HG03439 (cell line): ENCODE measurements around the gene JDP2.

Source experiments
- ATAC-seq: cut with Tn5 transposase; IDR thresholded peaks from one replicate; pipeline ENCODE4 v1.9.1; 2021; ENCODE audit warnings: mild to moderate bottlenecking, moderate library complexity; ENCODE audit not compliant: unreplicated experiment

JDP2 gene

DNA sequence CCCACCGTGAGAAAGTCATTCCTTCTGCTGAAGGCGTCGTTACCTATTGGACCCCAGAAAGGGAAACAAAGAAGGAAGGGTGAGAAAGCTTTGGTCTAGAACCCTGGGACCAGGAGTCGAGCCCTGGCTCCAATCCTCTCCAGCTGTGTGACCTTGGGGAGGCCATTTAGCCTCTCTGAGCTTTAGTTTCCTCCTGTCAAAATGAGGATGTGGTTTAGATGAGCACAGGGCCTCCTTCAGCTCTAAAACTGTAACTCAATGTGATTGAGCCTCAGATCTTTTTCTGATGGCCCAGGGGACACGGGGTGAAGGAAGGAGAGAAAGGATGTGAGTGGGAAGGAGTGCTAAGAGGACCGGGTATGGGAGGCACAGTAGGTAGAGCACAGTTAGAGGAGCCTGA is 7.7 kb downstream of the JDP2 start:
- no peak for ATAC-seq

DNA sequence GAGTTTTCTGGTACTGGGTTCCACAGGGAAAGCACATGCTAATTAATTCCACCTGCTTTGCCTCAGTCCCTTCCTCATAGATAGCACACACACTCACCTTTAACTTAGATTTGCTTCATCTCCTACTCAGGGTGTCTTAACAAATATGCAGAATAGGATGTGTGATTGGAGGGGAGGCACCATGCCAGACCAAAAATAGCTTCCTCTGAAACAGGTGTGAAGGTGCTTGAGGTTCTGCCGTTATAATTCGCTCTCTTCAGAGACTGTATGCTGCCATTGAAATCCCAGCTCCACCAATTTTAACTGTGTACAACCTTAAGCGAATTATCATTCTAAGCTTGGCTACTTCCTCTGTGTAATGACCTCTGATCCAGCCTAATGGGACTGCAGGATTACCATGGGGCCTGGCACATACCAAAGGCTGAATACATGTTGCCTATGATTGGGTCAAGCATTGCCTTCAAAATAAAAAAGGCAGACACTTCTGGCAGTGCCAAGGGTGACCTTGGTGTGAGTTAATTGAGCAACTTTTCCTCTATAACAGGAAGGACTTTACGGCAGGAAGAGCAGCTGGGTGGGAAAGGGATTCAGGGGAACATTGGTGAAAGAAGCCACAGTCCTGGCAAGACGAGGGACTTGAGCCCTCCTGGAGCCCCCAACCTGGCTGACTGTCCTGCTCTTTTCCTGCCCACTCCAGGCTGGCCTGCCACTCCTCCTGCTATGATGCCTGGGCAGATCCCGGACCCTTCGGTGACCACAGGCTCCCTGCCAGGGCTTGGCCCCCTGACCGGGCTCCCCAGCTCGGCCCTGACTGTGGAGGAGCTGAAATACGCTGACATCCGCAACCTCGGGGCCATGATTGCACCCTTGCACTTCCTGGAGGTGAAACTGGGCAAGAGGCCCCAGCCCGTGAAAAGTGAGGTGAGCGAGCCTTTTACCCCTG is 9.7 kb downstream of the JDP2 start:
- ATAC-seq = no peak

DNA sequence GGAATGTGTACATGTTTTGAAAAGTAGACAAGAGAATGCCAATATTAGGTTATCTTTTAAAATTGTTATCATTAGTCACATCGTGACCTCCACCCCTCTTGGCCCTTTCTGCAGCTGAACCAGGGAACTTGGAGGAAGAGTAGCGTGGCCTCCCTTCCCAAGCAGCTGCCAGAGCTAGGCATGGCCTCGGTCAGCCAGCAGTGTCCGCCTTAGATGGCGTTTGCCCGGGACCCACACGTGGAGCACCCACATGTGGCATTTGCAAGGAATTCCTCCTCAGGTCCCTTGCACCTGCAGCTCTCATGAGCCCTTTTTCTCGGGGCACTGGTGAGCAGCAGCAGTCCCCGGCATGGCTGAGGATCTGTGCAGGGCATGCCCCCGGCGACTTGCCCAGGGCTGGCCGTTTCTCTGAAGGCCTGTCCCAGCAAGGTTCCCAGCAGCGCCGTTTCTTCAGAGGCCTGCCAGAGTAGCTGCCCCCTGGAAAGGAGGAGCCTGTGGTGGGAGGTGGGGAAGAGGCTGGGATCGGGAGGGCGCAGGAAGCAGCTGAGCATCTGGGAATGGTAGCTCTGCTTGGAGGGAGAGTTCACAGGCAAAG is 10.8 kb downstream of the JDP2 start:
- ATAC-seq = no peak

DNA sequence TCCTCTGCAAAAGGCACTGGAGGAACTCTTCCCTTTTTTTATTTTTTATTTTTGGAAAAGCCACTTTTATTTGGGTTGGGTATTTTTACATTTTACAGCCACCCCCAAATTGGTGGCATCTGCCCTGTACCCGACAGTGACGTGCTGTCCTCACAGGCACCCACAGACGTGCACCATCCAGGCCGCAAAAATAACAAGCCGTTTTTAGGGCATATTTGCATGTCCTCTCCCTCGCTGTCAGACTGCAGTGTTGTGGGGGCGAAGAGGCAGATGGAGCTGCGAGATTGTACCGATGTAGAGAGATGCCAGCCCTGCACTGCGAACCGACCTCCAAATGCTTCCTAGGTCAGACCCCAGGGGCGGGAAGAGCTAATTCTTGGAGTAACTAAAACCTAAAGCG is 12.2 kb downstream of the JDP2 start:
- ATAC-seq = peak; percentile 72

DNA sequence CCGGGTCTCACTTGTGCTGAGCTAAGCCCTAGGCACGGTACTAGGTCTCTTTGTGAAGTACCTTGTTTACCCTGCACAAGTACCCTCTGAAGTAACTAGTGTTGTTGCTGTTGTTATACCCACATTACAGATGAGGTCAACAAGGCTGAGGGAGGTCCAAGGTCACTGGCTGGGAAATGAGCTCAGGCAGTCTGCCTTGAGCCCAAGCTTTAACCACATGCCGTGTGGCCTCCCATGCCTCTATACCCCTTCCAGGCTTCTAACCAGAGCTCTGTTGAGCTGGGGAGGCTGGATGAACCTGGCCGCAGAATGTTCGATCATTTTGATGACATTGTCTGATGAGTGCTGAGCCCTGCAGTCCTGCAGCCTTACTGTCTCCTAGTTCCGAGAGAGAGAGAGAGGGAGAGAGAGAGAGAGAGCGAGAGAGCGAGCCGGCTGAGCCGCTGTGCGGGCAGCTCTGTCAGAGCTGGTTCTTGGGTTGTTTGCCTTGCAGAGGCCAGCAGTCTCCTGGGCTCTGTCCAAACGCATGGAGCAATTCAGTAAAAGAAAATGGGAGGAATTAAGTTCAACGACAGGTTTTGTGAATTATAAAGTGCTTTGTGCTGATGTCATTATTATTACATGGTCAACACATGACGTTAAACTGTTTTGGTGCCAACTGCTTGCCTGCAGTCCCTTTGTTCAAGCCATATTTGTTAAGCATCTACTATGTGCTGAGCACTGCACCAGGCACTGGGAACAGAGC is 13.1 kb downstream of the JDP2 start:
- ATAC-seq = no peak

DNA sequence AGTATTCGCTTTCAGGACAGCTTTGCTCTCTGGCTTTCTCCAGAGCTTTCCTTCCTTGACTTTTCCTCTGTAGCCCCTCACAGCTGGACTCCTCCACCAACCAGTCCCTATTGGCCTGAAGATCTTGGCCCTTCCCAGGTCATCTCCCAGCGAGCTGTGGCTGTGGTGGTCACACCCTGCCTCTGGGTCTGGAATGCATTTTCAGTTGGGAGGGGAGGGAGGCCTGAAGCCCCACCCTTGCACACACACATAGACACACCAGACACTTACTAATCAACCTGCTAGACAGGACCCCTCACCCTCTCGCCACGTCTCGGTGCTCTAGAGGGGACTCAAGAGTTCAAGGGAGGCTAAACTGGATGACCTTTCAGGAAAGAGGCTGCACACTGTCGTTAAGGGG is 13.9 kb downstream of the JDP2 start:
- no peak for ATAC-seq

DNA sequence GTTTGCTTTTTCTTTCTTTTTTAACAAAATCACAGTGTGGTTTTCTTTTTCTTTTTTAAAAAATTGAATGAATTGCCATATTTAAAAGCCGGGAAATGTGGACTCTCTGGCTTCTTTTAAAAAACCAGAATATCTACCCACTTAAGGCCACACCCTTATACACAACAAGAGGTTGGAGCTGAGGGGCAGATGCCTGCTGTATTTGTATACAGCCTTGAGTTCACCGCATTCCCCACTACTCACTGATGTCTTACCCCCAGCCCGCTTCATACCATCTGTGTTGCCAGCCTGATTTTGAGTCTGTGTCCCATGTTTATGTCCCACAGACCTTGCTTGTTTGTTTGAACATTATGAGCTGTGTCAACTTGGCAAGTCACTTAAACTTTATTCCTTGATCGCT is 14.3 kb downstream of the JDP2 start:
- no peak for ATAC-seq

DNA sequence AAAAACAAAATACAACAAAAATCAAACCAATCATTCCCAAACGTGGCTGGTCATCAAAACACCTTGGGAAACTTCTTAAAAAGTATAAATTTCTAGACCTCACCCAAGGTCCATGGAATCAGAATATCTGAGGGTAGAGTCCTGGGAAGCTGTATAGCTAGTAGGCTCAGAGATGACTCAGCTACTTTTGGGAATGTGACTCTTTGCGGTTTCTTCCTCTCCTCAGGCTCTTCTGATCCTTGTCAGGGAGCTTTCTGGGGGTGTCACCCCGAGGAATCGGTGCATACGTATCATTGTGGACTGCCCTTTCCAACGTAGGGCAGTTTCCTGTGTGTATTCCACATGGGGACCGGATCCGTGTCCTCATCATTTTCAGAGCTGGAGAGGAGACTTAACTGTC is 14.8 kb downstream of the JDP2 start:
- ATAC-seq = no peak

DNA sequence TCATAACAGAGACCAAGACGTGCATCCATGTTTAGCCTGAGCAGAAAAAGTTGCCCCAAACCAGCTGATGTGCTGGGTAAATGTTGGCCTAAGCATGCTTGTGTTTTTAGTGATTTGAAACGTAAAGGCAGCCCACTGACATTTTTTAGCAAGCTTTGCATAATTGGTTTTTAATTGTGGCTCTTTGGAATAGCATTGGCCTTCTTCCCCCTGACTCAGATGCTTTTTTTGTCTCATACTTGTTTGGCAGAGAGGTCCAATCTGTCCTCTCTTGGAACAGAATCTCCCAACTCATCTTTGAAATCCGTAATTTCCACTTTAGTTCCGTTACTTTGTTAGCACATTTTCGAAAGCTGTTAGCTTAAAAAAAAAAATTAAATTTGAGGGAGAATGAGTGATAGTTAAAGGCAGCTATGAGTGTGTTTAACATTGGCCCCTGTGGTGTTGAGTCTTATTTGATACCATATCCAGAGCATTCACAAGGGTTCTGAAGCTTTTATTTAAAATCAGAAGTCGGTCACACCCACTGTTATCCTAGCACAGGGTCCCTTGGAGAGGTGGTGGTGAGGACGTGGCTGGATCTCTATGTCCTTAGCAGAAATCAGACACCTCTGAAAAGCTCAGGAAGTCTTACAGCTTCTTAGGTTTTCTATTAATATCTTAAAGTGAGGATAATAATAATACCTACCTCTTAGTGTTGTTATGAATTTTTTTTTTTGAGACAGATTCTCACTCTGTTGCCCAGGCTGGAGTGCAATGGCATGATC is 15.6 kb downstream of the JDP2 start:
- no peak for ATAC-seq

DNA sequence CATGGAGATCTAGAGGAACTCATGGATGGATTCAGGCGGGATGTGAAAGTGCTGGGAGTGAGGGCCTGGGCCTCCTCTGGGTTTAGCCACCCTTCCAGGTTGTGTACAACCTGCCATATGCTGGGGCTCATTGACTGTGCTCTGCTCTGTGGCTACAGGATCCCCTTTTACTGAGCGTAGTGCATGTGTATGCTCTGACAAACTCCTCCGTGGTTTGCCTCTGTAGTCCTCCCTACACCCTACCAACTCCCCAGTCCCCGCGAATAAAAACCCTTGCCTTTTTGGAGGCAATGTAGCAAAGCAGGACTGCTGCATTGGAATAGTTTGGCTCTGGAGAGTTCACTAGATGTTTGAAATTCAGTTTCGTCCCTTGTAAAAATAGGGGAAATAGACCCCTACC is 17.4 kb downstream of the JDP2 start:
- ATAC-seq = no peak

DNA sequence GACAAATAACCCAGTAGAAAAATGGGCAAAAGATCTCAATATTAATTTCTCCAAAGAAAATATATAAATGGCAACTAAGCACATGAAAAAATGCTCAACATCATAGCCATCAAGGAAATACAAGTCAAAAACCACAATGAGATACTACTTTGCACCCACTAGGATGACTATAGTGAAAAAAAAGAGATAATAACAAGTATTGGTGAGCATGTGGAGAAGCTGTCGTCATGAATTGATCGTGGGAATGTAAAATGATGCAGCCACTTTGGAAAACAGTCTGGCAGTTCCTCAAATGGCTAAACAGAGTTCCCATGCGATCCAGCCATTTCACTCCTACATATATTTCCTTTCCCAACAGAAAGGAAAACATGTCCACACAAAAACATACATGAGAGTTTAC is 18.1 kb downstream of the JDP2 start:
- no peak for ATAC-seq

DNA sequence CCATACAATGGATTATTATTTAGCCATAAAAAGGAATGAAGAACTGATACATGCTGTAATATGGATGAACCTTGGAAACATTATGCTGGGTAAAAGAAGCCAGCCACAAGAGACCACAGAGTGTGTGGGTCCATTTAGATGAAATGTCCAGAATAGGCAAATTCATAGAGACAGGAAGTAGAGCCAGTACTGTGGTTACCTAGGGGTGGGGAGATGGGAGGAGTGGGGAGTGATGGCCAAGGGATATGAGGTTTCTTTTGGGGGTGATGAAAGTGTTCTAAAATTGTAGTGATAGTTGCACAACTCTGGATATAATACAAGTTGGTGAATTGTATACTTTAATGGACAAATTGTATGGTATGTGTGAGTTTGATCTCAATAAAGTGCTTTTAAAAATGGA is 18.6 kb downstream of the JDP2 start:
- no peak for ATAC-seq

DNA sequence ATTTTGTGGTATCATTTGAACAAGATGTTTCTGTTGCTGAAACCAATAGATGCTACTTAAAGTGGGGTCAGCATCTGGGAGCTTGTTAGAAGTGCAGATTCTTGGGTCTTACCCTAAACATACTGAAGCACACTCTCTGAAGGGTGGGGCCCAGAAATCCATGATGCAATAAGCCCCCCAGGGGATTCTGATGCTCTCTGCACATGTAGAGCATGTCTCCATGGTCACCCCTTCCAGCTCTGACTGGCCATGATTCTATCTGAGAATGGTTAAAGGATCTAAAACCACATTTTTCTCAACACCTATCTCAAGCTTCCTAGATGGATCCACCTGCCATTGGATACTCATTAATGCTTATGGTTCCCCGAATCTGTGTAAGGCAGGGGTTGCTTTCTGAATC is 20.4 kb downstream of the JDP2 start:
- ATAC-seq = no peak

DNA sequence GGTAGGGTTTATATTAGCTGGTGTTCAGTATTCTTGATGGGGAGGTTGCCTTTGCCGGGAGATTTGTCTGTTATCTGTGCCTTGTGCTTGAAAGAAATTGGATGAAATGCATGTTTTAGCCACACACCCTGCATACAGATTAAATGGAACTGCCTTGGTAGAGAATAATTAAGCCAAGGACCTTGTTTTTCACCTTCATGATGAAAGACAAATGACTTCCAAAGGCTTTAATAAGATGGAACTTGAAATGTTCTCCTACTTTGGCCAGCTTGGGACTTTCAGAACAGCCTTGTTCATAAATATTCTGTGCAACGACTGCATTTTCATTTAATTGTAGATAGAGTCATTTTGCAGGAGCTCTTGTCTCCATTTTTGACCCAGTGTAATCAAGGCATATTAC is 21.2 kb downstream of the JDP2 start:
- ATAC-seq = no peak

DNA sequence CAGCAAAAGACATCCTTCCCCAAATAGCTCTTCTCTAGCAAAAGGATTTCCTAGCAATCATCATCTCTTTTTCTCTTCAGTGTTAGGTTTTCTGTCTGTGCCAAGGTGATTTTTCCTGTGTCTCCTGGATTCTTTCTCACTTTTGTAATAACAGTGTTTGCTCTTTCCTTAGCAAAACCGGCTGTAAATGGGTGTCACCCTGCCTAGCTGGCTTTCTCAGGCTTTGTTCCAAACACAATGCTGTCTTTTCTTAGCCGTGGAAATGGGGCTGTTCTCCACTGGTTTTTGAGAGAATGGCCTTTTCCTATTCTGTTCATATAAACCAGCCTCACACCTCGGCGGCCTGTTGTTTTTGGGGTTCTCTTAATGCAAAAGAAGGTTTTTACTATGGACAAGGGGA is 21.9 kb downstream of the JDP2 start:
- no peak for ATAC-seq

DNA sequence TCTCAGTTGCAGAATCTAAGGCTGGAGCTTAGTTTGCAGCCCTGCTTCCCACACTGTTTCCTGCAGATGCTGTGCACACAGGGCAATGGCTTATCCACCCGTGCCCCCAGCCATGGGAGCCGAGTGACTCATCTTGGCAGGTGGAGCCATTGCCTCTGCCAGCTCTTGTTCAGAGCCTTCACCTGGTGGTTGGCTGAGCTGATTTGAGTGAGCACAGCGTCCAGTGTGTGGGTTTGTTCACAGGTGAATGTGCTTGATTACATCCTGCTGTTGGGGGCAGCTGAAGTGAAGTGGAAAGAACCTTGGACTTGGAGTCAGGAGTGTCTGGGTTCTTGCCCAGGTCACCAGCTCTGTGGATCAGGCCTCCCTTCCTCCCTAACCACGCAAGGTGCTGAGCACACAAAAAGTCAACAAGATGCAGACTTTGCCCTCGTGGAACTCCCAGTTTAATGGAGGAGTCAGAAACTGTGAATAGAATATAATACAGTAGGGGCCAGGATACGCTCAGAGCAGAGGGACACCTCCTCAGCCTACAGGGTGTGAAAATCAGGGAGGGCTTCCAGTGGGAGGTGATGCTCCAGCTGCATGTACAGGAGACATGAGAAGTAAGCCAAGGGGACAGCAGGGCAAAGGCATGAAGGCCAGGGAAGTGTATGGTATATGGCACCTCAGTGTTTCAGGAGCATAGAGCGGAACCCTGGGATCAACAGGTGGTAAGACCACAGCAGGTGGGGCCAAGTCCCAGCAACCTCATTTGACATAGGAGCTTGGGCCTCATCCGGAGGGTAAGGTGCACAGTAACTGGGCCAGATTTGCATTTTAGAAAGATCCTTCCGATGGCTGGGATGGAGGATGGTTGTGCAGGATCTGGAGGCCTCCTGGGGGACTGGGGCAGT is 22.8 kb downstream of the JDP2 start:
- no peak for ATAC-seq

DNA sequence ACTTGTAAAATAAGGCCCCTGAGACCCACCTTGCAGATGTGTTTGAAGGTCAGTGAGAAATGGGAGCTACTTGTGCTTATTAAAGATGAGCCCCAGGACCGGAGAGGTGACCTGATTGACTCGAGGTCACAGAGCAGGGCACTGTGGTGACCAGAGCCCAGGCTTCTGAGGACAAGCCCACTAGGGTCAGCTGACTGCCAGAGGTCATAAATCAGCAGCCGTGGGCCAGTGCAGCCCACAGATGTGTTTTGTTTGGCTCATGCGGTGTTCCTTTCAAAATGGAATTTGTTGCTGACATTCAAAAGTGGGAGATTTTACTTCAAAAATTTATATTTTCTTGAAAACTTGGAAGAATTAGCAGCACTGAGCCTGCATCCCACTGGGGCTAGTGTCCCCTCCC is 24.5 kb downstream of the JDP2 start:
- ATAC-seq = no peak

DNA sequence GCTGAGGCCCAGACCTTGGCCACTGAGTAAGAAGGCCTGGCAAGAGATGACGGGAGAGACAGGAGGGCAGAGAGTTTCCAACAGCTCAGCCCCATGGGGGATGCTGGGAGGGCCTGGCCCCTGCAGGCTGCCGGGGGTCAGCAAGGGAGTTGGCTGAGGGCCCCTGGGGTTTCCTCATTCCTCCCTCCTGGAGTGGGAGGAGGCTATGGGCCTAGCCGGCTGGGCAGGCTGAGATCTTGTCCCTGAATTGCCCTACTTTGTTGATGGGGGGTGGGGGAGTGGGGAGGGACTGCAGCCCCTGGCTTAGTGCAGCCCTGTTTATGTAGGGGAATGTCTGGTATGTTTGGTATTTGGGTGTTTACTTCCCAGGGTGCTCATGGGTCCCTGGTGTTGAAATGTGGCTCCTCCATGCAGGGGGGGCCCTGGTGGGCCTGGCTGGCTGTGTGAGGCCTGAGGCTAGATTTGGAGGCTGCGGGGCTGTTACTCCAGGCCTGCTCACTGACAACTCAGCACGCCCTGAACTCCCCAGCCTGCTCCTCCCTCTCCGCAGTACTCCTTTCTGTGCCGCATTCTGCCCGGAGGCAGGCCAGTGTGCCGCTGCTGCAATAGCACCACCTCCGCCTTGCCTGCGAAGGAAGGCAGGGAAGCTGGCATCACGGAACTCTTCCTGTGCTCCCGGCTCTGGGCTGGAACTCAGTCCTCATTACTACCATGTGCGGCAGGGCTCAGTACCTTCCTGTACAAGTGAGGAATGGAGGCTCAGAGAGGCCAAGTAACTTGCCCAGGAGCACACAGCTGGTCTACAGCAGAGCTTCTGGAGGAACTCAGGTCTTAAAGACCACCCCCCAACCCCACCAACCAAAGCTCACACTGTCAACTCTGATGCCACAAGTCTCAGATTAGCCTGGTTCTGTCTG is 25.3 kb downstream of the JDP2 start:
- ATAC-seq = no peak

DNA sequence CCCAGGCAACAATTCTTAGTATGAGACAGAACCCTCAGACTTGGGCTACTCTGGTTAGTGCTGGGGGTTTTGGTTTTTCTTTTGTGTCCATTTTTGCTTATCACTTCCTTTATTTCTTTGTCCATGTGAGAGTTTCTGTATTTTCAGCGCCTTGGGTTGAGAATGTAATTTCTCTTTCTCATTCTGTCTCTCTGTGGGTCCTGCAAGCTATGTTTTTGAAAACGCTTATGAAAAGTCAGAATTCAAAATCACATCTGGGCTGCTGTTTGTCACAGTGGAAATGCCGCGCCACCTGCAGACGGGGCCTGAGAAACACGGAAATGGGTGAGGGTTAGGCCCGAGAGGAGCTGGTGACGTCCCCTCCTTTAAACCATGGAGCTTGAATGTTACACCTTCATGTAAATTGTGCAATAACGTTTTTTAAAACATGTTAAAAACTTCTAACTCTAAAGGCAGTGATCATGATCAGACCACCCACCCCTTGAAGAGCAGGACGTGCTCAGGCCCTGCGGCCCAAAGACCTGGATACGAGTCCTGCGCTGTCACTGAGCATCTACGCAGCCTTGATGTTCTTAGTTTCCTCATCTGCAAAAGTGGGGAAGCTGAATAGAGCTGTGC is 26.1 kb downstream of the JDP2 start:
- no peak for ATAC-seq
